ENCODE data around the gene PLD2. TPM values are rescaled to one million over a fixed set of nuclear protein-coding genes. Genes with fewer than 3 reads are reported as not detected.
"Not testable (repeated sequence)": the region's sequence is repeated elsewhere in the genome, so short reads cannot be mapped to it uniquely, and the experiment has no call there.

PLD2 gene
- total RNA-seq, 2 donors from 2014 or later = 27.5 to 50.9 TPM

DNA sequence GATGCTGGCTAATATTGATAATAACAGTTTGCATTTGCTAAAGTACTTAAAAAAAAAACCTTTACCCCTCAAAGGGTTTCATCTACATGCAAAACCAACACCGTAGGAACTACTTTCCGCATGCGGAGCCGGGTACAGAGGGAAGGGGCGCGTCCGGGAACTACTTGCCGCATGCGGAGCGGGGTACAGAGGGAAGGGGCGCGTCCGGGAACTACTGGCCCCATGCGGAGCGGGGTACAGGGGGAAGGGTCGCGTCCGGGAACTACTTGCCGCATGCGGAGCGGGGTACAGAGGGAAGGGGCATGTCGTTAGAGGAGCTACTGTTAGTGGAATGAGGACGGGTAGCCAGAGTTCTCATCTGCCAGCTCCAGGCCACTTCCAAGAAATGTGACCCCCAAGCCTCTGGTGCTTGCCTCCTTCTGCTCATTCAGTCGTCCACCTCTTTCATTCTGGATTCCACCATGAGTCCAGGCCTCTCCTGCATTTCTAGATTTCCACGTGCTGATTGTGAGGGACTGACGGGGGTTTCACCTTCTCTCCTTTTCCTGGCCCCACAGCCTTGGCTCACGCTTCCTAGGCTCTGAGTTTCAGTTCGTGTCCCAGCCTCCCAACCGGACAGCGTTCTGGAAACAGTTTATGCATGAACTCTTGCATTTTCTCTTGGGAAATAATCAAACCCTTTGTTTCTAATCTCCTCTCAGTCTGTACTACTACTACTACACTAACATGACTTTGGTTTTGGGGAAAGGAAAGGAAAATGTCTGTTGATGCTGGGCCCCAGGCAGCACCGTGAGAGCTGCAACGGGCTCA, 53.1 kb downstream of the PLD2 start:
- Mint-ChIP-seq H3K36me3 (ENCODE audit: insufficient read depth in 2 of 2) (peaks cover 0 to 4% of the 10 kb centered on the region in 2 donors), H3K4me1 (ENCODE audit: low read depth) (peaks cover 5% of the 10 kb centered on the region), H3K4me3 (no peak overlapping the region), H3K9me3 (no peaks in the 10 kb centered on the region), H3K27ac (no peak overlapping the region), H3K27me3 (ENCODE audit: low read depth) (no peaks in the 10 kb centered on the region)
- no peak for DNase-seq
- ATAC-seq (replicated peaks in 1 of 2) = no peak

DNA sequence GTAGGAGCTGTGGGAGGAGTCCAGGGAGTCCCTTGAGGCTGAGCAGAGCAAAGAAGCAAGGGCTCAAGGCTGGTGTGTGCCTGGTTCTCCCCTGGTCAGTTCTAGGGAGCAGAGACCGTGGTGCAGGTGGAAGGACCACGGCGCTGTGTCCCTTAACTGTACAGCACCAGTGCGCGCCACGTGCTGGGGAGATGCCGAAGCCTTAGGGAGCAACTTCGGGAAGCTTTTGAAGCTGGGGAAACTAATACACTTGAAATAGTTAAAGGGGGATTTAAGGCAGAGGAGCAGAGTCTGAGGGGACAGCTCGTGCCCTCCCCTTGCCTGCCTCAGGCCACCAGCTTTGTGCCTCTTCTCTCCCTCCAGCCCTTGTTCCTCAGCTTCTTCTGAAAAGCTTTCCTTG, 53.7 kb downstream of the PLD2 start:
- DNase-seq (no peak), ATAC-seq (replicated peaks in 1 of 2) (no peak)
- H3K4me3 Mint-ChIP-seq = no peak overlapping the region
- H3K36me3 Mint-ChIP-seq (ENCODE audit: insufficient read depth in 2 of 2) = peaks cover 0 to 4% of the 10 kb centered on the region in 2 donors
- H3K27ac Mint-ChIP-seq = no peak overlapping the region
- H3K4me1 Mint-ChIP-seq (ENCODE audit: low read depth) = peaks cover 5% of the 10 kb centered on the region
- no peaks in the 10 kb centered on the region for H3K9me3 Mint-ChIP-seq
- H3K27me3 Mint-ChIP-seq (ENCODE audit: low read depth) = no peaks in the 10 kb centered on the region

DNA sequence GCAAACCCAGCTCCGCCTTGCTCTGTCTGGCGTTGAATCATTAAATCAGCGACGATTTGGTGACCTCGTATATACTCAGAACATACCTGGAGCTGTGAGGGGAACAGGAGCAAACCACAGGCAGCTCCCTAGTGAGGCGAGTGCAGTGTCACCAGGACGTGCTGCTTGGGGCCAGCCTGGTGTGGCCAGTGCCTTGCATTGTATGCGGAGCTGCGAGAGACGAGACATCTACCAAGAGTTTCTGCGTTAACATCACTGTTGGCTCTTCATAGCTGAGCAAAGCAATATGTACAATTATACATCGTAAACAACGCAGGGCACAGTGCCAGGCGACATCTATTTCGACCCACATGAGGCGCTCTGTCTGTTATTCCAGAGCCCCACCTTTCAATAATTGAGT, 54.1 kb downstream of the PLD2 start:
- Mint-ChIP-seq H3K4me1 (ENCODE audit: low read depth) (peaks cover 4% of the 10 kb centered on the region), H3K36me3 (ENCODE audit: insufficient read depth in 2 of 2) (peaks cover 0 to 3% of the 10 kb centered on the region in 2 donors), H3K27me3 (ENCODE audit: low read depth) (no peaks in the 10 kb centered on the region), H3K9me3 (no peaks in the 10 kb centered on the region), H3K27ac (no peak overlapping the region), H3K4me3 (no peak overlapping the region)
- DNase-seq (no peak), ATAC-seq (replicated peaks in 1 of 2) (no peak)

DNA sequence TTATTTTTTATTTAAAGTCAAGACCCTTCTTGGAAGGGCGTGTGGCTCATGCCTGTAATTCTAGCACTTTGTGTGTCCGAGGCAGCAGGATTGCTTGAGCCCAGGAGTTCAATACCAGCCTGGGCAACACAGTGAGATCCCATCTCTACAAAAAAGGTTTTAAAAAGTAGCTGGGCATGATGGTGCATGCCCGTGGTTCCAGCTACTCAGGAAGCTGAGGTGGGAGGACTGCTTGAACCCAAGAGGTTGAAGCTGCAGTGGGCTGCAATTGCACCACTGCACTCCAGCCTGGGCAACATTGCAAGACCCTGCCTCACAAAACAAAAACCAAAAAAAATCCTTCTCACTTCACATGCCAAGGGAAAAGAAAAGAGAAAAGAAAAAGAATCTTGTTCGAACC, 55.8 kb downstream of the PLD2 start:
- Mint-ChIP-seq H3K9me3 (no peaks in the 10 kb centered on the region), H3K4me3 (no peak overlapping the region), H3K27ac (no peak overlapping the region), H3K36me3 (ENCODE audit: insufficient read depth in 2 of 2) (no peaks in the 10 kb centered on the region), H3K4me1 (ENCODE audit: low read depth) (no peaks in the 10 kb centered on the region), H3K27me3 (ENCODE audit: low read depth) (no peaks in the 10 kb centered on the region)
- DNase-seq (no peak), ATAC-seq (replicated peaks in 1 of 2) (no peak)

DNA sequence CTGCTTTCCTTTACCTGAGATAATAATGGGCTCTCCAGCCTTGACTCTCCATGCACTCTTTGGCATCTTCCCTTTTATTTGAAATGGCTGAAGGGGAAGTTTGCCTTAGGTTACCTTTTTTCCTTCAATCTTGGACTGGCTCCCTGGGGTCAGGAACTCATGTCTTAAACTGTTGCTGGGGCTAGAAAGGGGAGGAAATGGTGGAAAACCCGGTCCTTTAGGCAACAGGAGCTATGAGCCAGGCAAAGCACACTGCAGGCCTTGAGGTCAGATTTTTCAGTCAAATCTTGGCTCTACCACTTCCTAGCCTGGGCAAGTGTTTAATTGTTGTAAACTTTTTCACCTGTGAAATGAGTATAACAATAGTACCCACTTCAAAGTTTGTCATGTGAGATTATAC, 56.4 kb downstream of the PLD2 start:
- H3K4me3 Mint-ChIP-seq = no peak overlapping the region
- H3K4me1 Mint-ChIP-seq (ENCODE audit: low read depth) = no peaks in the 10 kb centered on the region
- H3K36me3 Mint-ChIP-seq (ENCODE audit: insufficient read depth in 2 of 2) = no peaks in the 10 kb centered on the region
- no peaks in the 10 kb centered on the region for H3K27me3 Mint-ChIP-seq (ENCODE audit: low read depth)
- no peak for ATAC-seq (replicated peaks in 1 of 2)
- H3K27ac Mint-ChIP-seq = no peak overlapping the region
- no peaks in the 10 kb centered on the region for H3K9me3 Mint-ChIP-seq
- no peak for DNase-seq

DNA sequence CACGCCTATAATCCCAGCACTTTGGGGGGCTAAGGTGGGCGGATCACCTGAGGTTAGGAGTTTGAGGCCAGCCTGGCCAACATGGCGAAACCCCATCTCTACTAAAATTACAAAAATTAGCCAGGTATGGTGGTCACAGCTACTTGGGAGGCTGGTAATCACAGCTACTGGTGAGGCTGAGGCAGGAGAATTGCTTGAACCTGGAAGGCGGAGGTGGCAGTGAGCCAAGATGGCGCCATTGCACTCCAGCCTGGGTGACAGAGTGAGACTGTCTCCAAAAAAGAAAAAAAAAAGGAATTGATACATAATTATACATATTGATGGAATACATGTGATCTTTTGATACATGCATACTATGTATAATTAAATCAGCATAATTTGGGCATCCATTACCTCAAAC, 60.6 kb downstream of the PLD2 start:
- not testable (repeated sequence) for H3K27me3 Mint-ChIP-seq (ENCODE audit: low read depth); H3K4me3 Mint-ChIP-seq; H3K9me3 Mint-ChIP-seq; DNase-seq; H3K27ac Mint-ChIP-seq; H3K36me3 Mint-ChIP-seq (ENCODE audit: insufficient read depth in 2 of 2); H3K4me1 Mint-ChIP-seq (ENCODE audit: low read depth); ATAC-seq (replicated peaks in 1 of 2)

DNA sequence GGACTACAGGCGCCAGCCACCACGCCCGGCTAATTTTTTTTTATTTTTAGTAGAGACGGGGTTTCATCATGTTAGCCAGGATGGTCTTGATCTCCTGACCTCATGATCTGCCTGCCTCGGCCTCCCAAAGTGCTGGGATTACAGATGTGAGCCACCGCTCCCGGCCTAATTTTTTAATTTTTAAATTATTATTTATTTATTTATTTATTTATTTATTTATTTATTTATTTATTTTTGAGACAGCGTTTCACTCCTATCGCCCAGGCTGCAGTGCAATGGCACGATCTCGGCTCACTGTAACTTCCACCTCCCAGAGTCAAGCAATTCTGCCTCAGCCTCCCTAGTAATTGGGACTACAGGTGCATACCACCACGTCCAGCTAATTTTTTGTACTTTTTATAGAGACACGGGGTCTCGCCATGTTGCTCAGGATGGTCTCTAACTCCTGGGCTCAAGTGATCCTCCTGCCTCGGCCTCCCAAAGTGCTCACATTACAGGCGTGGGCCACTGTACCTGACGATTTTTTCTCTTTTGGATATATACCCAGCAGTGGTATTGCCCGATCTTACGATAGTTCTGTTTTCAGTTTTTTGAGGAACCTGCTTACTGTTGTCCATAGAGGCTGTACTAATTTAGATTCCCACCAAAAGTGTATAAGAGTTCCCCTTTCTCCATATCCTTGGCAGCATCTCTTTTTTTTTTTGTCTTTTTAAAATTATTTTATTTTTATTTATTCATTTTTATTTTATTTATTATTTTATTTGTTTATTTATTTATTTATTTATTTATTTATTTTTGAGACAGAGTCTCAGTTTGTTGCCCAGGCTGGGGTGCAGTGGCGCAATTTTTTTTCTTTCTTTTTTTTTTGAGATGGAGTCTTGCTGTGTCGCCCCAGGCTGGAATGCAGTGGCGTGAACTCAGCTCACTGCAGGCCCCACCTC, 62.4 kb downstream of the PLD2 start:
- H3K27me3 Mint-ChIP-seq (ENCODE audit: low read depth); H3K36me3 Mint-ChIP-seq (ENCODE audit: insufficient read depth in 2 of 2); H3K27ac Mint-ChIP-seq; H3K4me1 Mint-ChIP-seq (ENCODE audit: low read depth); DNase-seq; H3K9me3 Mint-ChIP-seq; H3K4me3 Mint-ChIP-seq; ATAC-seq (replicated peaks in 1 of 2): not testable (repeated sequence)

DNA sequence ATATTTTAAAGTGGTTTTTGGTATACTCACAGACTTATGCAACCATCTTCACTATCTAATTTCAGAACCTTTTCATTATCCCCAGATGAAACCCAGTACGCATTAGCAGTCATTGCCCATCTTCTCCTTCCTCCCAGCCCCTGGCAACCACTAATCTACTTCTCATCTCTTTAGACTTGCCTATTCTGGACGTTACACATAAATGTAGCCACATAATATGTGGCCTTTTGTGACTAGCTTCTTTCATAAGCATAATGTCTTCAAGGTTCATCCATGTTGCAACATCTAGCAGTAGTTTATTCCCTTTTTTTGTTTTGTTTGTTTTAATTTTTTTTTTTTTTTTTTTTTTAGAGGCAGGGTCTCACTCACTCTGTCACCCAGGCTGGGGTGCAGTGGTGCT, 63.9 kb downstream of the PLD2 start:
- H3K4me1 Mint-ChIP-seq (ENCODE audit: low read depth) = peaks cover 4% of the 10 kb centered on the region
- no peak for ATAC-seq (replicated peaks in 1 of 2)
- H3K27me3 Mint-ChIP-seq (ENCODE audit: low read depth) = no peaks in the 10 kb centered on the region
- H3K9me3 Mint-ChIP-seq = no peaks in the 10 kb centered on the region
- peaks cover 0 to 2% of the 10 kb centered on the region in 2 donors for H3K36me3 Mint-ChIP-seq (ENCODE audit: insufficient read depth in 2 of 2)
- H3K27ac Mint-ChIP-seq = no peak overlapping the region
- DNase-seq = no peak
- no peak overlapping the region for H3K4me3 Mint-ChIP-seq

DNA sequence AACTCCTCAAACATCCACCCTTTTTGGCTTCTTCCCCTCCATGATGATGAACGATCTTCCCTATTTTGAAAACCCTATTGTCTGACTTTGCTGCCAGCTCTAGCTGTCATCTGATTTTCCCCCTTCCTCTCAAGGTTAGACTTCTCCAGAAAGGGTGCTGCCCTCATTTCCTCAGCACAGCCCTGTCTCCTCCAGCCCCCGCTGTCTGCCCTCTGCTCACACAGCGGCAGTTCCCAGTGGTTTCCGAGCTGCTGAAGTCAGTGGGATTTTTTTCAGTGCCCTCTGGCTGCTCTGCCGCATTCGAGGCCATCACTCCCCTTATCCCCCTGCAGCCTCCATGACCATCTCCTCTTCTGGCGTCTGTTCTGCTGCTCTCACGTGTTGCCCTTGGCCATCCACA, 65.8 kb downstream of the PLD2 start:
- ATAC-seq (replicated peaks in 1 of 2) (no peak), DNase-seq (no peak)
- H3K4me3 Mint-ChIP-seq = no peak overlapping the region
- peaks cover 0 to 2% of the 10 kb centered on the region in 2 donors for H3K36me3 Mint-ChIP-seq (ENCODE audit: insufficient read depth in 2 of 2)
- H3K27me3 Mint-ChIP-seq (ENCODE audit: low read depth) = no peaks in the 10 kb centered on the region
- no peak overlapping the region for H3K27ac Mint-ChIP-seq
- peaks cover 4% of the 10 kb centered on the region for H3K4me1 Mint-ChIP-seq (ENCODE audit: low read depth)
- H3K9me3 Mint-ChIP-seq = no peaks in the 10 kb centered on the region

Other genes with a start within 250 kb of the PLD2 start
- gene GGT6, start 246.6 kb upstream of the PLD2 start, total RNA-seq = not detected
- not detected for gene SMTNL2, start 222.6 kb upstream of the PLD2 start, total RNA-seq
- under 1 TPM in 1 of 2 donors, not detected in 1; 0.26 TPM for gene ALOX15, start 165.5 kb upstream of the PLD2 start, total RNA-seq
- gene PELP1, start 103.0 kb upstream of the PLD2 start, total RNA-seq = 100 to 1,000 TPM in 1 of 2 donors, 10 to 100 TPM in 1; 93.8 to 113 TPM
- gene ARRB2, start 96.5 kb upstream of the PLD2 start, total RNA-seq = 100 to 1,000 TPM; 216 to 258 TPM
- gene MED11, start 75.7 kb upstream of the PLD2 start, total RNA-seq = 10 to 100 TPM in 1 of 2 donors, 1 to 10 TPM in 1; 9.9 to 14.0 TPM
- under 1 TPM in 1 of 2 donors, not detected in 1; 0.17 TPM for gene ZMYND15, start 67.3 kb upstream of the PLD2 start, total RNA-seq
- 1 to 10 TPM; 2.2 to 4.3 TPM for gene CXCL16, start 67.2 kb upstream of the PLD2 start, total RNA-seq
- gene TM4SF5, start 35.3 kb upstream of the PLD2 start, total RNA-seq = not detected
- gene VMO1, start 20.8 kb upstream of the PLD2 start, total RNA-seq = 1 to 10 TPM in 1 of 2 donors, under 1 TPM in 1; 0.46 to 1.1 TPM
- not detected for gene GLTPD2, start 18.2 kb upstream of the PLD2 start, total RNA-seq
- gene PSMB6, start 11.0 kb upstream of the PLD2 start, total RNA-seq = 10 to 100 TPM; 56.3 to 68.7 TPM
- 10 to 100 TPM; 74.4 to 82.7 TPM for gene MINK1, start 26.2 kb downstream of the PLD2 start, total RNA-seq
- 1 to 10 TPM; 3.4 to 4.7 TPM for gene C17orf107, start 92.4 kb downstream of the PLD2 start, total RNA-seq
- under 1 TPM; 0.60 to 0.89 TPM for gene CHRNE, start 95.9 kb downstream of the PLD2 start, total RNA-seq
- gene GP1BA, start 125.1 kb downstream of the PLD2 start, total RNA-seq = under 1 TPM in 1 of 2 donors, not detected in 1; 0.26 TPM
- gene SLC25A11, start 132.9 kb downstream of the PLD2 start, total RNA-seq = 10 to 100 TPM; 40.4 to 43.8 TPM
- gene RNF167, start 133.1 kb downstream of the PLD2 start, total RNA-seq = 100 to 1,000 TPM; 176 to 201 TPM
- gene PFN1, start 141.4 kb downstream of the PLD2 start, total RNA-seq = 1,000 to 10,000 TPM; 1,225 to 1,232 TPM
- gene ENO3, start 144.0 kb downstream of the PLD2 start, total RNA-seq = 100 to 1,000 TPM in 1 of 2 donors, 10 to 100 TPM in 1; 90.0 to 102 TPM
- gene SPAG7, start 160.7 kb downstream of the PLD2 start, total RNA-seq = 100 to 1,000 TPM; 140 to 158 TPM
- 100 to 1,000 TPM; 206 to 207 TPM for gene CAMTA2, start 180.5 kb downstream of the PLD2 start, total RNA-seq
- under 1 TPM in 1 of 2 donors, not detected in 1; 0.60 TPM for gene INCA1, start 190.4 kb downstream of the PLD2 start, total RNA-seq
- 10 to 100 TPM; 38.3 to 41.3 TPM for gene KIF1C, start 190.8 kb downstream of the PLD2 start, total RNA-seq
- under 1 TPM; 0.23 to 0.46 TPM for gene SLC52A1, start 228.3 kb downstream of the PLD2 start, total RNA-seq

Measured in activated T-cell treated with anti-CD3 and anti-CD28 coated beads, Interleukin-2, amount 50 U/mL, for 72 hours (primary cell).